ENCODE results near the gene LSMEM2.
"Not testable (repeated sequence)": the region's sequence is repeated elsewhere in the genome, so short reads cannot be mapped to it uniquely, and the experiment has no call there.

The LSMEM2 gene

DNA sequence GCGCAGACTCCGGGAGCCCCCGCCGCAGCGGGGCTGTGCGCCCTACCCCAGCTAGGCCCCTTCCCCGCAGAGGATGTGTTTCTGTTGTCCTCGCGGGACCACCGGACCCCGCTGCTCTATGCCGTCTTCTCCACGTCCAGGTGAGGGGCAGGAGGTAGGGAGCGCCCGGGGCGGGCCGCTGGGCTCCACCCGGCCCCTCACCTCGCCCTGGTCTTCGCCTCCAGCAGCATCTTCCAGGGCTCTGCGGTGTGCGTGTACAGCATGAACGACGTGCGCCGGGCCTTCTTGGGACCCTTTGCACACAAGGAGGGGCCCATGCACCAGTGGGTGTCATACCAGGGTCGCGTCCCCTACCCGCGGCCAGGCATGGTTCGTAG, 5.2 kb upstream of the LSMEM2 start:
- Histone ChIP-seq H3K27me3 (replicated peaks; ENCODE audit: control insufficient read depth, insufficient read depth, low read length) (peaks cover 7% of the 10 kb centered on the region), H3K36me3 (ENCODE audit: control insufficient read depth, insufficient read depth, low read length, severe bottlenecking) (no peaks in the 10 kb centered on the region)

DNA sequence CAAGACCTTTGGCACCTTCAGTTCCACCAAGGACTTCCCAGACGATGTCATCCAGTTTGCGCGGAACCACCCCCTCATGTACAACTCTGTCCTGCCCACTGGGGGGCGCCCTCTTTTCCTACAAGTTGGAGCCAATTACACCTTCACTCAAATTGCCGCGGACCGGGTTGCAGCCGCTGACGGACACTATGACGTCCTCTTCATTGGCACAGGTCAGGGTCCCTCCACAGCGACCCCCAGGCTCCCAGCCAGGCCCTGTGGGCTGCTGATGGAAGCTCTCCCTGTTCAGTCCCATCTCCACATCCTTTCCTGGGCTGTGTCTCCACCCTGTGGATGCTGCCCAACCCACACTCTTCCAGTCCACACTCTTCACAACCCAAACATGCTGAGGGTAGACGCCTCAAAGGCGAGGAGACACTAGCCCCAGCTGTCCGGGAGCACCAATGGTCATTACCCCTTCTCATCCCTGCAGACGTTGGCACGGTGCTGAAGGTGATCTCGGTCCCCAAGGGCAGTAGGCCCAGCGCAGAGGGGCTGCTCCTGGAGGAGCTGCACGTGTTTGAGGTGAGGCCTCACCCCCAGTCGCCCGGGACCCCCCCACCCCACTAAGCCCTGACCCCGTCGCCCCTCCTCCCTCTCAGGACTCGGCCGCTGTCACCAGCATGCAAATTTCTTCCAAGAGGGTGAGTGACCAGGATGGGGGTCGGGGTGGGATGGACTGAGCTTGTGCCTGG, 4.3 kb upstream of the LSMEM2 start:
- no peaks in the 10 kb centered on the region for H3K36me3 ChIP-seq (ENCODE audit: control insufficient read depth, insufficient read depth, low read length, severe bottlenecking)
- H3K4me3 ChIP-seq (ENCODE audit: low read length), result no peak overlapping the region
- peaks cover 8% of the 10 kb centered on the region for H3K4me1 ChIP-seq (ENCODE audit: control insufficient read depth, insufficient read depth, low read length)
- peak; percentile 78 for DNase-seq (ENCODE audit: low read depth)
- H3K9me3 ChIP-seq (ENCODE audit: control insufficient read depth, low read length), result no peaks in the 10 kb centered on the region
- H3K27me3 ChIP-seq (replicated peaks; ENCODE audit: control insufficient read depth, insufficient read depth, low read length), result peaks cover 7% of the 10 kb centered on the region
- H3K9ac ChIP-seq (ENCODE audit: low read length), result no peak overlapping the region

More for the DNA sequence above, 5.2 kb upstream of the LSMEM2 start:
- no peak for DNase-seq (ENCODE audit: low read depth)
- Histone ChIP-seq H3K4me1 (ENCODE audit: control insufficient read depth, insufficient read depth, low read length) (peaks cover 16% of the 10 kb centered on the region), H3K4me3 (ENCODE audit: low read length) (no peak overlapping the region), H3K9me3 (ENCODE audit: control insufficient read depth, low read length) (no peaks in the 10 kb centered on the region), H3K9ac (ENCODE audit: low read length) (no peak overlapping the region)

GRCh38 chr3:50275141-50275995, 3.5 kb upstream of the LSMEM2 start:
- no peak overlapping the region for H3K9ac ChIP-seq (ENCODE audit: low read length)
- no peak for DNase-seq (ENCODE audit: low read depth)
- no peaks in the 10 kb centered on the region for H3K36me3 ChIP-seq (ENCODE audit: control insufficient read depth, insufficient read depth, low read length, severe bottlenecking)
- no peaks in the 10 kb centered on the region for H3K4me1 ChIP-seq (ENCODE audit: control insufficient read depth, insufficient read depth, low read length)
- no peak overlapping the region for H3K4me3 ChIP-seq (ENCODE audit: low read length)
- H3K27me3 ChIP-seq (replicated peaks; ENCODE audit: control insufficient read depth, insufficient read depth, low read length), result peaks cover 7% of the 10 kb centered on the region
- no peaks in the 10 kb centered on the region for H3K9me3 ChIP-seq (ENCODE audit: control insufficient read depth, low read length)

GRCh38 chr3:50275996-50276761, 2.7 kb upstream of the LSMEM2 start:
- Histone ChIP-seq H3K4me1 (ENCODE audit: control insufficient read depth, insufficient read depth, low read length) (no peaks in the 10 kb centered on the region), H3K9ac (ENCODE audit: low read length) (no peak overlapping the region), H3K9me3 (ENCODE audit: control insufficient read depth, low read length) (no peaks in the 10 kb centered on the region), H3K4me3 (ENCODE audit: low read length) (no peak overlapping the region), H3K27me3 (replicated peaks; ENCODE audit: control insufficient read depth, insufficient read depth, low read length) (peaks cover 7% of the 10 kb centered on the region), H3K36me3 (ENCODE audit: control insufficient read depth, insufficient read depth, low read length, severe bottlenecking) (no peaks in the 10 kb centered on the region)
- DNase-seq (ENCODE audit: low read depth), result no peak

DNA sequence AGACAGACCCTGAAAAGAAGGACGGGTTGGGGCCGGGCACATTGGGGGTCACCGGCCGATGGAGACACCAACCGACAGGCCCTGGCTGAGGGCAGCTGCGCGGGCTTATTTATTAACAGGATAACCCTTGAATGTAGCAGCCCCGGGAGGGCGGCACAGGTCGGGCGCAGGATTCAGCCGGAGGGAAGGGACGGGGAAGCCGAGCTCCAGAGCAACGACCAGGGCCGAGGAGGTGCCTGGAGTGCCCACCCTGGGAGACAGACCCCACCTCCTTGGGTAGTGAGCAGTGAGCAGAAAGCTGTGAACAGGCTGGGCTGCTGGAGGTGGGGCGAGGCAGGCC, 2.2 kb upstream of the LSMEM2 start:
- Histone ChIP-seq H3K9ac (ENCODE audit: low read length) (no peak overlapping the region), H3K4me3 (ENCODE audit: low read length) (no peak overlapping the region), H3K36me3 (ENCODE audit: control insufficient read depth, insufficient read depth, low read length, severe bottlenecking) (no peaks in the 10 kb centered on the region), H3K27me3 (replicated peaks; ENCODE audit: control insufficient read depth, insufficient read depth, low read length) (peaks cover 7% of the 10 kb centered on the region), H3K9me3 (ENCODE audit: control insufficient read depth, low read length) (no peaks in the 10 kb centered on the region), H3K4me1 (ENCODE audit: control insufficient read depth, insufficient read depth, low read length) (no peaks in the 10 kb centered on the region)
- DNase-seq (ENCODE audit: low read depth), result no peak

DNA sequence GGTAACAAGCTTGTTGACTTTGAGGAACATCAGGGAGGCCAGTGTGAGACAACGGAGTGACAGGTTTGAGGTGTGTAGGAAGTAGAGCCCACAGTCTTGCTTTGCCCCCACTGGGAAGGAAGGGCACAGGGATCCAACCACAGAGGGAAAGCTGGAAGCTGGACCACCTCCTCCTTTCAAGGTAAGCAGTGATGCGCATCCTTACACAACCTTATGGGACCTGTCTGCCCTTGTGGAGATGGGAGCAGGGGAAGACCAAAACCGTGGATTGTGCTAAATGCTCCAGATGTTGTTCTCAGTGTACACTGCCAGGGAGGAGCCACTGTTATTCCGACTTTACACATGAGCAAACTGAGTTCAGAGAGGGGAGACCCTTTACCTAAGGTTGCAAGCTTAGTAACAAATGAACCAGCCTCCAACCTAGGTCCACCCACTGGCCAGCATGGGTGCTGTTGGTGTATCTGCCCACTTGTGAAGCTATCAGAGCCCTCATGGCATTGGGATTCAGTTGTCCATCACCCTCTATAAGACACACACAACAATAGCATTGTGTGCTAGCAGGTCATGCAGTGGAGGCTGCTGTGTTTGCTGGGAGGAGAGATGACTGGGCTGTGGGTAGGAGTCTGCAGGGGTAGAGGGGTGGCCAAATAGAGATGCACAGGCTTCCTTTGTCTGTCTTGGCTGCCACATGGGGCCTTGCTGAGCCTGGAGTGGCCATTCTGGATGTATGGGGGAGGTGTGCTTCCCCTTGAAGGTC, 586 bp upstream of the LSMEM2 start:
- Histone ChIP-seq H3K4me3 (ENCODE audit: low read length) (no peak overlapping the region), H3K4me1 (ENCODE audit: control insufficient read depth, insufficient read depth, low read length) (no peaks in the 10 kb centered on the region), H3K27me3 (replicated peaks; ENCODE audit: control insufficient read depth, insufficient read depth, low read length) (peaks cover 7% of the 10 kb centered on the region), H3K9me3 (ENCODE audit: control insufficient read depth, low read length) (no peaks in the 10 kb centered on the region), H3K9ac (ENCODE audit: low read length) (no peak overlapping the region), H3K36me3 (ENCODE audit: control insufficient read depth, insufficient read depth, low read length, severe bottlenecking) (no peaks in the 10 kb centered on the region)
- no peak for DNase-seq (ENCODE audit: low read depth)

GRCh38 chr3:50279255-50280016, 549 bp downstream of the LSMEM2 start:
- no peaks in the 10 kb centered on the region for H3K4me1 ChIP-seq (ENCODE audit: control insufficient read depth, insufficient read depth, low read length)
- no peak overlapping the region for H3K4me3 ChIP-seq (ENCODE audit: low read length)
- DNase-seq (ENCODE audit: low read depth), result no peak
- no peaks in the 10 kb centered on the region for H3K9me3 ChIP-seq (ENCODE audit: control insufficient read depth, low read length)
- H3K9ac ChIP-seq (ENCODE audit: low read length), result no peak overlapping the region
- peaks cover 1% of the 10 kb centered on the region for H3K27me3 ChIP-seq (replicated peaks; ENCODE audit: control insufficient read depth, insufficient read depth, low read length)
- no peaks in the 10 kb centered on the region for H3K36me3 ChIP-seq (ENCODE audit: control insufficient read depth, insufficient read depth, low read length, severe bottlenecking)

GRCh38 chr3:50284121-50284520, 5.2 kb downstream of the LSMEM2 start:
- not testable (repeated sequence) for H3K4me1 ChIP-seq (ENCODE audit: control insufficient read depth, insufficient read depth, low read length); H3K9me3 ChIP-seq (ENCODE audit: control insufficient read depth, low read length); H3K9ac ChIP-seq (ENCODE audit: low read length); DNase-seq (ENCODE audit: low read depth); H3K27me3 ChIP-seq (replicated peaks; ENCODE audit: control insufficient read depth, insufficient read depth, low read length); H3K4me3 ChIP-seq (ENCODE audit: low read length)
- H3K36me3 ChIP-seq (ENCODE audit: control insufficient read depth, insufficient read depth, low read length, severe bottlenecking), result peaks cover 26% of the 10 kb centered on the region

- Histone ChIP-seq H3K4me1 (ENCODE audit: control insufficient read depth, insufficient read depth, low read length) (peaks cover 6% of the 10 kb centered on the region), H3K9ac (ENCODE audit: low read length) (no peak overlapping the region), H3K27me3 (replicated peaks; ENCODE audit: control insufficient read depth, insufficient read depth, low read length) (no peaks in the 10 kb centered on the region), H3K9me3 (ENCODE audit: control insufficient read depth, low read length) (no peaks in the 10 kb centered on the region), H3K4me3 (ENCODE audit: low read length) (no peak overlapping the region), H3K36me3 (ENCODE audit: control insufficient read depth, insufficient read depth, low read length, severe bottlenecking) (peaks cover 43% of the 10 kb centered on the region)
- no peak for DNase-seq (ENCODE audit: low read depth)
Observed at GRCh38 chr3:50286322-50287227, 7.7 kb downstream of the LSMEM2 start.

- H3K9me3 ChIP-seq (ENCODE audit: control insufficient read depth, low read length), result no peaks in the 10 kb centered on the region
Observed at GRCh38 chr3:50287262-50287661, 8.4 kb downstream of the LSMEM2 start.

More at GRCh38 chr3:50287262-50287661, 8.4 kb downstream of the LSMEM2 start:
- H3K36me3 ChIP-seq (ENCODE audit: control insufficient read depth, insufficient read depth, low read length, severe bottlenecking), result peaks cover 43% of the 10 kb centered on the region
- peaks cover 7% of the 10 kb centered on the region for H3K4me1 ChIP-seq (ENCODE audit: control insufficient read depth, insufficient read depth, low read length)
- no peak for DNase-seq (ENCODE audit: low read depth)
- no peaks in the 10 kb centered on the region for H3K27me3 ChIP-seq (replicated peaks; ENCODE audit: control insufficient read depth, insufficient read depth, low read length)
- no peak overlapping the region for H3K9ac ChIP-seq (ENCODE audit: low read length)
- no peak overlapping the region for H3K4me3 ChIP-seq (ENCODE audit: low read length)
